ENCODE results near the gene SLC6A17.

- TF ChIP-seq CTCF (IDR thresholded peaks at IDR 0.05) (no peak), POLR2A (IDR thresholded peaks at IDR 0.05) (no peak)
These were observed 2.0 kb downstream of the SLC6A17 start for GRCh38 chr1:110152133-110152785.

Data from adrenal gland (tissue), 5 donors.